Ovary (tissue), 3 donors: Measurements from ENCODE around the gene RSPH9.

ENCODE experiments used
- EP300 ChIP-seq: sonication (generic); formaldehyde crosslinking; IDR thresholded peaks from one replicate; pipeline ENCODE4 v1.6.1; 2017; ENCODE audit warnings: antibody characterized with exemption
- TF ChIP-seq, protein P1 (sequence below), 3 donors: fragments of 450-650 bp in 2 of 3; fragments of 200-600 bp in 1 of 3; IDR thresholded peaks; one replicate each; pipeline versions ENCODE4 v1.5.1 to v1.8.0; 2016 to 2022; ENCODE audit warnings: antibody characterized with exemption in 3 of 3, mild to moderate bottlenecking in 1 of 3
- donor health status: DM: no; HTN: no; CAD: no.

DNA sequence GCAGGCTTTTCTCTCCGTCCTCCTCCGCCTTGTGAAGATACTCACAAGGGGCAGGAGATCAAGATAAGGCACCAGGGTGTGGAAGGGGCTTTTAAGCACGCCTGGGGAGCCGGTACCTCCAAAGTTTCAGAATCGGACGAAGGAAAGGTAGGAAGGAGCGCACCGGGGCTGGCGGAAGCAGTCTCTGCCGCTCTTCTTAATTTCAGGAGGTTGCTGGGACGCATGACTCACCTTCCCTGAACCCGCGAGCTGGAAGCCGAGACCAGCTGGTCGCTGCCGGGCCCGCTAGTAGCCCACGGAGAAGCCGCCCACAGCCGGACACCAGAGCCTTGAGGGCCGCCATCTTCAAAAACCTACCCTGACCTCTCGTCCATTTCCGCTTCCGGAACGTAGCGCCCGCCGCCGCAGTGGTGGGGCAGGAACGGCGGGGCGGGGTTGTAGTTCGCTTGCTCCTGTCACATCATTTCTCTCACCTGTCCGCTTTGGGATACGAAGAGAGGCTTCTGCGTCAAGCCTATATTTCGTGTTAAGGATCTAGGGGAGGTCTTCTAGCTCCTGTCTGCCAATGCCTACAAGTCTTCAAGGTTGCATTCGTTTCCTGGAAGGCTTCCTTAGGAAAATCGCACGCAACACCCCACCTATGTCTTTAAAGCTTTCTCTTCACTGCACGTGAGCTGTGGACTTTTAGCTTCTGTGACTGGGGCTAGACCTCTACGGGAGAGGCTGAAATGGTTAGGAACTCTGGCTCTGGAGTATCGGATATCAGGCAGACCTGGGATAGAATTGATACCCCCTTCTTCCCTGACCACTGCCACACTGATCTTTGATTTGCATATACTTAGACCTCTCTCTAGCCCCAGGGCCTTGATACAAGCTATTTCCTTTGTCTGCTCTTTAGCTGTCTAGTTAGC, 42.9 kb downstream of the RSPH9 start, which contains the start of gene MRPS18A:
- TF ChIP-seq, protein P1, sequence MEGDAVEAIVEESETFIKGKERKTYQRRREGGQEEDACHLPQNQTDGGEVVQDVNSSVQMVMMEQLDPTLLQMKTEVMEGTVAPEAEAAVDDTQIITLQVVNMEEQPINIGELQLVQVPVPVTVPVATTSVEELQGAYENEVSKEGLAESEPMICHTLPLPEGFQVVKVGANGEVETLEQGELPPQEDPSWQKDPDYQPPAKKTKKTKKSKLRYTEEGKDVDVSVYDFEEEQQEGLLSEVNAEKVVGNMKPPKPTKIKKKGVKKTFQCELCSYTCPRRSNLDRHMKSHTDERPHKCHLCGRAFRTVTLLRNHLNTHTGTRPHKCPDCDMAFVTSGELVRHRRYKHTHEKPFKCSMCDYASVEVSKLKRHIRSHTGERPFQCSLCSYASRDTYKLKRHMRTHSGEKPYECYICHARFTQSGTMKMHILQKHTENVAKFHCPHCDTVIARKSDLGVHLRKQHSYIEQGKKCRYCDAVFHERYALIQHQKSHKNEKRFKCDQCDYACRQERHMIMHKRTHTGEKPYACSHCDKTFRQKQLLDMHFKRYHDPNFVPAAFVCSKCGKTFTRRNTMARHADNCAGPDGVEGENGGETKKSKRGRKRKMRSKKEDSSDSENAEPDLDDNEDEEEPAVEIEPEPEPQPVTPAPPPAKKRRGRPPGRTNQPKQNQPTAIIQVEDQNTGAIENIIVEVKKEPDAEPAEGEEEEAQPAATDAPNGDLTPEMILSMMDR (IDR thresholded peaks at IDR 0.05): no peak
- no peak for TF ChIP-seq EP300
